Caco-2 (cell line): ENCODE results near the gene DPEP3. TPM values are rescaled to one million over a fixed set of nuclear protein-coding genes. Genes with fewer than 3 reads are reported as not detected.
A peak's percentile ranks its signal among the peaks of the same experiment; 100 is the strongest.

Source experiments
- BruUV-seq: library from RNA; stranded (reverse); fragments of 400-500 nt; replicated peaks from 2 replicates; lab custom pipeline; 2021; lab: Mats Ljungman, UMichigan
- CTCF ChIA-PET: fragments of 300-600 bp; sonication (Branson Sonifier 250); formaldehyde crosslinking; loops from one replicate; lab custom pipeline; 2022; ENCODE audit warnings: antibody characterized with exemption; lab: Charles Lee
- POLR2A ChIA-PET: fragments of 300-600 bp; sonication (Branson Sonifier 250); formaldehyde crosslinking; loops from one replicate; lab custom pipeline; 2022; ENCODE audit warnings: antibody characterized with exemption; lab: Charles Lee
- DNase-seq, 2 experiments: peaks; one replicate each; pipeline versions ENCODE4 v3.0.0 to v3.0.0-alpha.2; 2020 to 2022
- H3K27me3 ChIP-seq: replicated peaks from 2 replicates; pipeline ENCODE4 v1.6.0; 2011; ENCODE audit warnings: low read length; ENCODE audit not compliant: control insufficient read depth, insufficient read depth
- H3K36me3 ChIP-seq: 2 replicates; pipeline ENCODE4 v1.5.1; 2011; ENCODE audit warnings: low read length; ENCODE audit not compliant: control insufficient read depth, insufficient read depth
- H3K4me1 ChIP-seq: fragments of 250-450 bp; sonication (Bioruptor Pico); 2 replicates; pipeline ENCODE4 v1.5.1; 2020; ENCODE audit warnings: mild to moderate bottlenecking
- H3K4me3 ChIP-seq: 2 replicates; pipeline ENCODE4 v1.5.1; 2011; ENCODE audit warnings: low read depth, mild to moderate bottlenecking, control low read depth, low read length
- H3K9me3 ChIP-seq: fragments of 250-450 bp; sonication (Bioruptor Pico); 2 replicates; pipeline ENCODE4 v1.5.1; 2020; ENCODE audit warnings: mild to moderate bottlenecking, moderate library complexity
- H3K27ac Mint-ChIP-seq: one replicate; pipeline ENCODE4 v1.8.0; 2022; ENCODE audit warnings: mixed read lengths; ENCODE audit not compliant: unreplicated experiment
- H3K27me3 Mint-ChIP-seq: one replicate; pipeline ENCODE4 v1.8.0; 2022; ENCODE audit warnings: mixed read lengths; ENCODE audit not compliant: insufficient read depth, unreplicated experiment
- H3K36me3 Mint-ChIP-seq: one replicate; pipeline ENCODE4 v1.8.0; 2022; ENCODE audit warnings: mild to moderate bottlenecking, mixed read lengths; ENCODE audit not compliant: insufficient read depth, unreplicated experiment
- H3K4me1 Mint-ChIP-seq: one replicate; pipeline ENCODE4 v1.8.0; 2022; ENCODE audit warnings: low read depth, mixed read lengths; ENCODE audit not compliant: unreplicated experiment
- H3K4me3 Mint-ChIP-seq: one replicate; pipeline ENCODE4 v1.8.0; 2022; ENCODE audit warnings: mild to moderate bottlenecking, moderate library complexity, mixed read lengths; ENCODE audit not compliant: unreplicated experiment
- H3K9me3 Mint-ChIP-seq: one replicate; pipeline ENCODE4 v1.8.0; 2022; ENCODE audit warnings: mixed read lengths; ENCODE audit not compliant: unreplicated experiment
- CTCF ChIP-seq, 2 experiments: fragments of 200-600 bp in 1 of 2; IDR thresholded peaks; 1 replicate in 1 of 2; 2 replicates in 1 of 2; pipeline versions ENCODE4 v1.5.1 to v1.8.0; 2011 to 2022; ENCODE audit warnings: antibody characterized with exemption in 1 of 2, control low read depth in 1 of 2, inconsistent platforms in 1 of 2, low read depth in 1 of 2, low read length in 1 of 2, mild to moderate bottlenecking in 1 of 2, moderate library complexity in 1 of 2; ENCODE audit not compliant: insufficient read depth in 1 of 2, severe bottlenecking in 1 of 2, unreplicated experiment in 1 of 2
- intact Hi-C: fragments of 100-400 bp; cut with micrococcal nuclease; formaldehyde crosslinking; loops from one replicate; pipeline ENCODE4 v1.10.0; 2022; ENCODE audit not compliant: unreplicated experiment
- total RNA-seq: library from RNA; stranded (reverse); gene quantifications from 2 replicates; pipeline ENCODE4 v1.2.3, GENCODE V29; 2022

Gene DPEP3
- total RNA-seq, 1 experiment from 2014 or later, result not detected

- no peaks in the 10 kb centered on the region; the same call in 1 of the 2 replicates for H3K36me3 ChIP-seq
- Mint-ChIP-seq H3K4me3 (no peak overlapping the region), H3K9me3 (no peaks in the 10 kb centered on the region), H3K27ac (no peak overlapping the region), H3K4me1 (peaks cover 22% of the 10 kb centered on the region), H3K36me3 (peaks cover 18% of the 10 kb centered on the region), H3K27me3 (no peaks in the 10 kb centered on the region)
- no peak for TF ChIP-seq CTCF (IDR thresholded peaks at IDR 0.05; ENCODE audit: insufficient read depth in 1 of 2, low read depth in 1 of 2, low read length in 1 of 2, severe bottlenecking in 1 of 2, unreplicated experiment in 1 of 2)
- ChIA-PET POLR2A (no interaction called here), CTCF (no interaction called here)
- no peak for DNase-seq
- no peaks in the 10 kb centered on the region for H3K27me3 ChIP-seq
- no TSS peak for BruUV-seq
- intact Hi-C loops, result no loop called here
- peaks cover 21% of the 10 kb centered on the region for H3K4me1 ChIP-seq
- no peak overlapping the region for H3K4me3 ChIP-seq
- H3K9me3 ChIP-seq, result no peaks in the 10 kb centered on the region
These were observed 9.2 kb downstream of the DPEP3 start for GRCh38 chr16:67971111-67971510.

- TF ChIP-seq CTCF (IDR thresholded peaks at IDR 0.05; ENCODE audit: insufficient read depth in 1 of 2, low read depth in 1 of 2, low read length in 1 of 2, severe bottlenecking in 1 of 2, unreplicated experiment in 1 of 2), result no peak
- DNase-seq, result no peak
- ChIA-PET POLR2A (no interaction called here), CTCF (interaction anchor here (0.6 kb wide), 1 partner anchor 259 kb away, joined by 3 read pairs; no protein-coding TSS in a partner anchor)
- Histone ChIP-seq H3K9me3 (no peaks in the 10 kb centered on the region), H3K27me3 (no peaks in the 10 kb centered on the region), H3K4me3 (peak overlapping the region; percentile 66), H3K36me3 (peaks cover 3% of the 10 kb centered on the region), H3K4me1 (peaks cover 29% of the 10 kb centered on the region)
- Mint-ChIP-seq H3K4me3 (peak overlapping the region; percentile 89), H3K27me3 (no peaks in the 10 kb centered on the region), H3K27ac (peak overlapping the region; percentile 93), H3K9me3 (no peaks in the 10 kb centered on the region), H3K36me3 (peaks cover 33% of the 10 kb centered on the region), H3K4me1 (peaks cover 35% of the 10 kb centered on the region)
- BruUV-seq, result no TSS peak
- intact Hi-C loops, result no loop called here
These were observed 10.9 kb downstream of the DPEP3 start for GRCh38 chr16:67969254-67970039.

- peak; percentile 90 to 94 for DNase-seq
- Histone ChIP-seq H3K4me3 (peak within 1 kb of the TSS; percentile 66), H3K9me3 (no peaks in the 10 kb centered on the region), H3K36me3 (peaks cover 3% of the 10 kb centered on the region), H3K27me3 (no peaks in the 10 kb centered on the region), H3K4me1 (peaks cover 29% of the 10 kb centered on the region)
- Mint-ChIP-seq H3K9me3 (no peaks in the 10 kb centered on the region), H3K4me1 (peaks cover 35% of the 10 kb centered on the region), H3K4me3 (peak within 1 kb of the TSS; percentile 89), H3K36me3 (peaks cover 33% of the 10 kb centered on the region), H3K27ac (peak within 1 kb of the TSS; percentile 93), H3K27me3 (no peaks in the 10 kb centered on the region)
- no peak for TF ChIP-seq CTCF (IDR thresholded peaks at IDR 0.05; ENCODE audit: insufficient read depth in 1 of 2, low read depth in 1 of 2, low read length in 1 of 2, severe bottlenecking in 1 of 2, unreplicated experiment in 1 of 2)
- ChIA-PET POLR2A (interaction anchor here (0.7 kb wide), 1 partner anchor 269 kb away, joined by 3 read pairs; no protein-coding TSS in a partner anchor), CTCF (no interaction called here)
- intact Hi-C loops, result loop anchor here (1.0 kb wide), 1 partner anchor 33 kb away; no protein-coding TSS in a partner anchor
- BruUV-seq, result TSS peak; percentile 41
These were observed 11.7 kb downstream of the DPEP3 start, which contains the start of gene SLC12A4 for GRCh38 chr16:67968400-67969253. Gene SLC12A4, minus strand, starts transcription at chr16:67968637. Its CDS starts 84 bp downstream, at chr16:67968553.
